ENCODE measurements around the gene PDZD2. TPM values are rescaled to one million over a fixed set of nuclear protein-coding genes. Genes with fewer than 3 reads are reported as not detected.
A peak's percentile ranks its signal among the peaks of the same experiment; 100 is the strongest.

Gene PDZD2
- total and polyA plus RNA-seq, 8 donors: 16.2 to 49.8 (median 20.4) TPM

- Histone ChIP-seq H3K9me3 (no peaks in the 10 kb centered on the region), H3K27me3 (no peaks in the 10 kb centered on the region), H3K4me3 (no peak overlapping the region), H3K4me1 (peaks cover 8 to 11% of the 10 kb centered on the region in 2 donors), H3K27ac (peak overlapping the region in 1 of 2 donors; percentile 4), H3K36me3 (no peaks in the 10 kb centered on the region)
- no peak for TF ChIP-seq CTCF (IDR thresholded peaks at IDR 0.05)
- DNase-seq (peak in 1 of 4 donors; percentile 19), ATAC-seq (peak; percentile 30)
- intact Hi-C loops (cut with DNase I): no loop called here
Observed at GRCh38 chr5:31934156-31934555, 295.2 kb downstream of the PDZD2 start.

GRCh38 chr5:31935496-31936369, 296.8 kb downstream of the PDZD2 start:
- Histone ChIP-seq H3K36me3 (no peaks in the 10 kb centered on the region), H3K27ac (peak overlapping the region; percentile 2 to 42), H3K9me3 (no peaks in the 10 kb centered on the region), H3K27me3 (no peaks in the 10 kb centered on the region), H3K4me1 (peaks cover 11% of the 10 kb centered on the region in 2 donors), H3K4me3 (peak overlapping the region; percentile 24 to 33)
- ATAC-seq (peak; percentile 83), DNase-seq (peak in 2 of 4 donors; percentile 30 to 39)
- intact Hi-C loops (cut with DNase I): no loop called here
- no peak for TF ChIP-seq CTCF (IDR thresholded peaks at IDR 0.05)

GRCh38 chr5:31936683-31937082, 297.8 kb downstream of the PDZD2 start:
- Histone ChIP-seq H3K27me3 (no peaks in the 10 kb centered on the region), H3K36me3 (no peaks in the 10 kb centered on the region), H3K9me3 (no peaks in the 10 kb centered on the region), H3K4me3 (peak overlapping the region; percentile 24 to 33), H3K4me1 (peaks cover 11% of the 10 kb centered on the region in 2 donors), H3K27ac (peak overlapping the region; percentile 2 to 11)
- peak; percentile 44 for ATAC-seq
- DNase-seq: peak in 2 of 4 donors; percentile 53 to 61
- no peak for TF ChIP-seq CTCF (IDR thresholded peaks at IDR 0.05)
- intact Hi-C loops (cut with DNase I): no loop called here

GRCh38 chr5:31937226-31937625, 298.3 kb downstream of the PDZD2 start:
- Histone ChIP-seq H3K9me3 (no peaks in the 10 kb centered on the region), H3K4me1 (peaks cover 11% of the 10 kb centered on the region in 2 donors), H3K4me3 (peak overlapping the region; percentile 24 to 33), H3K27ac (peak overlapping the region; percentile 2 to 11), H3K27me3 (no peaks in the 10 kb centered on the region), H3K36me3 (no peaks in the 10 kb centered on the region)
- DNase-seq: no peak
- intact Hi-C loops (cut with DNase I): no loop called here
- TF ChIP-seq CTCF (IDR thresholded peaks at IDR 0.05): no peak
- peak; percentile 69 for ATAC-seq

- DNase-seq (no peak), ATAC-seq (peak; percentile 10)
- H3K27ac ChIP-seq: no peak overlapping the region
- no peaks in the 10 kb centered on the region for H3K36me3 ChIP-seq
- intact Hi-C loops (cut with DNase I): no loop called here
- H3K27me3 ChIP-seq: no peaks in the 10 kb centered on the region
- no peak for TF ChIP-seq CTCF (IDR thresholded peaks at IDR 0.05)
- H3K4me3 ChIP-seq: peak overlapping the region; percentile 24 to 33
- peaks cover 11% of the 10 kb centered on the region in 2 donors for H3K4me1 ChIP-seq
- H3K9me3 ChIP-seq: no peaks in the 10 kb centered on the region
Observed at GRCh38 chr5:31937703-31938102, 298.8 kb downstream of the PDZD2 start.

Data from left lung (tissue), 10 donors.